Tibial nerve (tissue), 4 donors: ENCODE measurements around the gene SPSB4.

ENCODE experiments used
- EP300 ChIP-seq, 2 donors: sonication (generic); formaldehyde crosslinking; IDR thresholded peaks; one replicate each; pipeline ENCODE4 v1.6.1; 2017; ENCODE audit warnings: antibody characterized with exemption in 2 of 2, mild to moderate bottlenecking in 1 of 2
- POLR2A ChIP-seq, 2 donors: fragments of 450-650 bp; IDR thresholded peaks; one replicate each; pipeline ENCODE4 v1.6.1; 2017; ENCODE audit warnings: antibody characterized with exemption in 2 of 2, mild to moderate bottlenecking in 2 of 2, moderate library complexity in 2 of 2
- TF ChIP-seq, protein P1 (sequence below), 5 experiments: fragments of 200-600 bp in 3 of 5; fragments of 450-650 bp in 2 of 5; sonication (generic) in 3 of 5; IDR thresholded peaks; one replicate each; pipeline ENCODE4 v1.5.1; 2016 to 2019; ENCODE audit warnings: antibody characterized with exemption in 5 of 5, mild to moderate bottlenecking in 3 of 5, moderate library complexity in 2 of 5

DNA sequence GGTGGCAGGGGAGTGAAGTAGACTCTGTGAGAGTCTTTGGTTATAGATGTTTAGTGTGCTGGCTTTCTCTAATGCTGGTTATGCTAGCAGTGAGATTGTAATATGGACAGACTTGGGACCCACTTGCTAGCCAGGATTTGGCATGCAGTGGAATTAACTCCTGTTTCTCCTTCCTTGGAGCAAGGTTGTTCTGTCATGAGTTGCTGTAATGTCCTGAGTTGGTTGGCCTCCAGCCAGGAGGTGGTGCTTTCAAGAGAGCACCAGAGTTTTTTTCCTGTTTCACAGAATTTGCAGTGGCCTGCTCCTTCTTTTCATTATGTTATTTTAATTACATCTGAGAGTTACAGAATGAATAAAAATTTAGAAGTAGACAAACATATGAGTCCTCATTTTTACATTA, 92.4 kb downstream of the SPSB4 start:
- TF ChIP-seq, protein P1, sequence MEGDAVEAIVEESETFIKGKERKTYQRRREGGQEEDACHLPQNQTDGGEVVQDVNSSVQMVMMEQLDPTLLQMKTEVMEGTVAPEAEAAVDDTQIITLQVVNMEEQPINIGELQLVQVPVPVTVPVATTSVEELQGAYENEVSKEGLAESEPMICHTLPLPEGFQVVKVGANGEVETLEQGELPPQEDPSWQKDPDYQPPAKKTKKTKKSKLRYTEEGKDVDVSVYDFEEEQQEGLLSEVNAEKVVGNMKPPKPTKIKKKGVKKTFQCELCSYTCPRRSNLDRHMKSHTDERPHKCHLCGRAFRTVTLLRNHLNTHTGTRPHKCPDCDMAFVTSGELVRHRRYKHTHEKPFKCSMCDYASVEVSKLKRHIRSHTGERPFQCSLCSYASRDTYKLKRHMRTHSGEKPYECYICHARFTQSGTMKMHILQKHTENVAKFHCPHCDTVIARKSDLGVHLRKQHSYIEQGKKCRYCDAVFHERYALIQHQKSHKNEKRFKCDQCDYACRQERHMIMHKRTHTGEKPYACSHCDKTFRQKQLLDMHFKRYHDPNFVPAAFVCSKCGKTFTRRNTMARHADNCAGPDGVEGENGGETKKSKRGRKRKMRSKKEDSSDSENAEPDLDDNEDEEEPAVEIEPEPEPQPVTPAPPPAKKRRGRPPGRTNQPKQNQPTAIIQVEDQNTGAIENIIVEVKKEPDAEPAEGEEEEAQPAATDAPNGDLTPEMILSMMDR (IDR thresholded peaks at IDR 0.05): no peak
- TF ChIP-seq POLR2A (IDR thresholded peaks at IDR 0.05): no peak
- no peak for TF ChIP-seq EP300 (IDR thresholded peaks at IDR 0.05)
